Mucosa of descending colon (tissue), 3 donors: Measurements from ENCODE around the gene ATP6V1D. TPM values are rescaled to one million over a fixed set of nuclear protein-coding genes. Genes with fewer than 3 reads are reported as not detected.

Source experiments
- ATAC-seq: fragments of 200-7000 bp; cut with Tn5 transposase; one replicate; pipeline ENCODE4 v1.9.1; 2020; ENCODE audit warnings: mild to moderate bottlenecking, moderate library complexity
- DNase-seq, 3 donors: peaks; one replicate each; pipeline ENCODE4 v3.0.0-alpha.2; 2020
- H3K36me3 ChIP-seq: fragments of 200-600 bp; one replicate; pipeline ENCODE4 v1.8.0; 2021; ENCODE audit warnings: low read depth, mild to moderate bottlenecking
- H3K4me1 ChIP-seq: fragments of 200-600 bp; one replicate; pipeline ENCODE4 v1.8.0; 2021; ENCODE audit warnings: low read depth, mild to moderate bottlenecking
- H3K4me3 ChIP-seq: fragments of 200-600 bp; one replicate; pipeline ENCODE4 v1.8.0; 2021; ENCODE audit warnings: mild to moderate bottlenecking
- H3K9me3 ChIP-seq: fragments of 200-600 bp; one replicate; pipeline ENCODE4 v1.8.0; 2021; ENCODE audit warnings: mild to moderate bottlenecking
- intact Hi-C, 2 donors: fragments of 100-400 bp; cut with DNase I in 1 of 2; cut with micrococcal nuclease in 1 of 2; formaldehyde crosslinking; loops; one replicate each; pipeline versions ENCODE4 v1.11.0 to v1.11.1; 2022; cut with DNase I, micrococcal nuclease
- total RNA-seq, 3 donors: library from RNA; stranded (reverse); fragmentation: NEBNext Ultra II Directional in 2 of 3; extraction: Animal tissue kit (Norgen Biotek cat#: 25700) in 2 of 3; gene quantifications; one replicate each; pipeline versions ENCODE4 v1.2.1 to v1.2.4, GENCODE V29; 2021 to 2023
- TF ChIP-seq, protein P1 (sequence below): fragments of 200-600 bp; IDR thresholded peaks from one replicate; pipeline ENCODE4 v1.8.0; 2022; ENCODE audit warnings: antibody characterized with exemption, mild to moderate bottlenecking
- donor health status: DM: no; HTN: no; CAD: no; lungs with moderate emphysema.
- donor health status: DM: no; HTN: no; CAD: no.
- donor health status: DM: no; HTN: yes; CAD: no.

The ATP6V1D gene
- total RNA-seq, 3 donors from 2014 or later: 74.1 to 83.7 (median 81.6) TPM

DNA sequence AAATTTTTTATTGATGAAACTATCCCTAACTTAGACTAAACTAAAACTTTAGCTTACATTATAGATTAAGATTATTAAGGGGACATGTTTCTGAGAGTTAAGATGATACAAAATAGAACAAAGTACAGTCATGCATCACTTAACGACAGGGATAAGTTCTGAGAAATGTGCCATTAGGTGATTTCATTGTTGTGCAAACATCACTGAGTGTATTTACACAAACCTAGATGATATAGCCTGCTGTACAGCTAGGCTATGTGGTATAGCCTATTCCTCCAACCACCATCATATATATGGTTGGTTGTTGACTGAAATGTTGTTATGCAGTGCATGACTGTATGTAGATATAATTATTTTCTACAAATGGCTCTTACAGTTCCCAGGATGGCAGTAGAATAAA is 46.5 kb downstream of the ATP6V1D start:
- intact Hi-C loops: no loop called here
- no peaks in the 10 kb centered on the region for H3K9me3 ChIP-seq
- H3K4me3 ChIP-seq: no peak overlapping the region
- TF ChIP-seq, protein P1, sequence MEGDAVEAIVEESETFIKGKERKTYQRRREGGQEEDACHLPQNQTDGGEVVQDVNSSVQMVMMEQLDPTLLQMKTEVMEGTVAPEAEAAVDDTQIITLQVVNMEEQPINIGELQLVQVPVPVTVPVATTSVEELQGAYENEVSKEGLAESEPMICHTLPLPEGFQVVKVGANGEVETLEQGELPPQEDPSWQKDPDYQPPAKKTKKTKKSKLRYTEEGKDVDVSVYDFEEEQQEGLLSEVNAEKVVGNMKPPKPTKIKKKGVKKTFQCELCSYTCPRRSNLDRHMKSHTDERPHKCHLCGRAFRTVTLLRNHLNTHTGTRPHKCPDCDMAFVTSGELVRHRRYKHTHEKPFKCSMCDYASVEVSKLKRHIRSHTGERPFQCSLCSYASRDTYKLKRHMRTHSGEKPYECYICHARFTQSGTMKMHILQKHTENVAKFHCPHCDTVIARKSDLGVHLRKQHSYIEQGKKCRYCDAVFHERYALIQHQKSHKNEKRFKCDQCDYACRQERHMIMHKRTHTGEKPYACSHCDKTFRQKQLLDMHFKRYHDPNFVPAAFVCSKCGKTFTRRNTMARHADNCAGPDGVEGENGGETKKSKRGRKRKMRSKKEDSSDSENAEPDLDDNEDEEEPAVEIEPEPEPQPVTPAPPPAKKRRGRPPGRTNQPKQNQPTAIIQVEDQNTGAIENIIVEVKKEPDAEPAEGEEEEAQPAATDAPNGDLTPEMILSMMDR: no peak
- ATAC-seq: peak; percentile 65
- DNase-seq: no peak
- H3K36me3 ChIP-seq: no peaks in the 10 kb centered on the region
- H3K4me1 ChIP-seq: no peaks in the 10 kb centered on the region

DNA sequence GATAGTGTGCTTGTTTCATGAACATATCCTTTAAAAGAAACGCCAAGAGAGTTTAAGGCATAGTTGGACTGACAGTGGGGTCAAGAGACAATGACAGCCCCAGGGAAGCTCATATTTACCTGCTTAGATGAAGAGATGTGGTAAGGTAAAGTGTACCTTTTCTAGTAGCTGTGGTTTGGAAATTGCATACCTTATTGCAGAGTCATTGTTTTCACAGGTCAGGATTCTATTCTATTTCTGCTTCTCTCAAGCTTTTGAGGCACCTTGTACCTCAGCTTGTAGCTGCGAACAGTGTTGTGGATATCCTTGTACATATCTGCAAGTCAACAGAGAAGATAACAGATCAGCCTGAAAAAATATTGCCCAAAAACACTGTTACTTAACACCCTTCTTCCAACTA is 47.7 kb downstream of the ATP6V1D start:
- H3K9me3 ChIP-seq: no peaks in the 10 kb centered on the region
- no peak overlapping the region for H3K4me3 ChIP-seq
- no peak for DNase-seq
- no peaks in the 10 kb centered on the region for H3K4me1 ChIP-seq
- intact Hi-C loops: no loop called here
- ATAC-seq: no peak
- TF ChIP-seq, protein P1: no peak
- no peaks in the 10 kb centered on the region for H3K36me3 ChIP-seq

Other genes starting within 250 kb of the ATP6V1D start
- gene GARIN2, start 170.4 kb downstream of the ATP6V1D start, total RNA-seq: under 1 TPM in 1 of 3 donors, not detected in 2; 0.26 TPM
- 10 to 100 TPM; 37.0 to 55.2 (median 44.3) TPM for gene PALS1, start 118.4 kb downstream of the ATP6V1D start, total RNA-seq
- 100 to 1,000 TPM in 1 of 3 donors, 10 to 100 TPM in 2; 35.7 to 111 (median 65.8) TPM for gene EIF2S1, start 524 bp upstream of the ATP6V1D start, total RNA-seq
- gene PLEK2, start 52.4 kb upstream of the ATP6V1D start, total RNA-seq: 10 to 100 TPM; 15.0 to 41.7 (median 30.8) TPM
- 10 to 100 TPM in 2 of 3 donors, 1 to 10 TPM in 1; 4.8 to 12.6 (median 10.8) TPM for gene TMEM229B, start 128.9 kb upstream of the ATP6V1D start, total RNA-seq
- 100 to 1,000 TPM in 1 of 3 donors, 10 to 100 TPM in 2; 45.8 to 110 (median 61.5) TPM for gene PLEKHH1, start 173.5 kb upstream of the ATP6V1D start, total RNA-seq
- gene PIGH, start 240.5 kb upstream of the ATP6V1D start, total RNA-seq: 10 to 100 TPM; 16.6 to 20.0 (median 16.7) TPM